Limb (tissue), 2 donors: ENCODE measurements around the gene TADA2A.

ENCODE experiments used
- DNase-seq, 2 donors: peaks; one replicate each; pipeline ENCODE4 v3.0.0-alpha.2; 2016; ENCODE audit errors: extremely low spot score in 2 of 2

The TADA2A gene

DNA sequence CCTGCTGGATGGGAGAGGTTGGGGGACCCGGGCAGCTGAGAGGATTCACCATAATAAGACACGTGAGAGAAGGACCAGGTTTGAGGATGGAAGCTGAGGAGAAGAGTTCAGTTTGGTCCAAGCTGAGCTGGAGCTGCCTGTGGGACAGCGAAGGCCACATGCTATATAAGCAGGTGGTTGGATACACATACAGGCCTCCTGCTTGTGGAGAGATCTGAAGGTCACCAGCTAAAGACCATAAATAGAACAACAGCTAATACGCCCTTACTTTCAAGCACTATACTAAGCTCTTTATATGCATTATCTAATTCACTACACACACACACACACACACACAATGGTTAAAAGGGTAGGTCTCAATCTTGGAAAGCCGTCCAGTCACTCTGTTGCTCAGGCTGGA lies 115.1 kb downstream of the TADA2A start:
- no peak for DNase-seq

DNA sequence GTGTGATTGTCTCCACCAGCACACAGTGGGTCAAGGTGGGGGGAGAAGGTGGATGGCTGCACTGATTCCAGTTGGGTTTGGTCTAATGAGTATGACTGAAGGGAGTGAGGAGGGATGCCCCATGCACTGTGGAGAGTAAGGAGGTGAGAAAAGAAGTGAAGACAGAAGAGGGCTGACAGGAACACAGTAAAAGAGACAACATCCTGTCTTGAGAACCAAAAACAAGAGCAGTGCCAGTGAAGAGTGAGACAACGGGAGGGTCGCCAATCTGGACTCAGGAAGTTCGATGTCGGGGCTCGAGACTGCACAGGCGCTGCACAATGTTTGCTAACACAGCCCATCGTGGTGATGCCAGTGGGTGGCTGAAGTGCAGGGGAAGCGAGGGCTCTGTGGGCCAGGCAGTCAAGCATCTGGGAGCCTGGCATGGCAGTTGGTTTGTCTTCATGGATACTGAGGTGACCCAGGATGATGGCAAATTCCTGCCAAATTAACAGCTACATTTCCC lies 117.1 kb downstream of the TADA2A start:
- DNase-seq = no peak

DNA sequence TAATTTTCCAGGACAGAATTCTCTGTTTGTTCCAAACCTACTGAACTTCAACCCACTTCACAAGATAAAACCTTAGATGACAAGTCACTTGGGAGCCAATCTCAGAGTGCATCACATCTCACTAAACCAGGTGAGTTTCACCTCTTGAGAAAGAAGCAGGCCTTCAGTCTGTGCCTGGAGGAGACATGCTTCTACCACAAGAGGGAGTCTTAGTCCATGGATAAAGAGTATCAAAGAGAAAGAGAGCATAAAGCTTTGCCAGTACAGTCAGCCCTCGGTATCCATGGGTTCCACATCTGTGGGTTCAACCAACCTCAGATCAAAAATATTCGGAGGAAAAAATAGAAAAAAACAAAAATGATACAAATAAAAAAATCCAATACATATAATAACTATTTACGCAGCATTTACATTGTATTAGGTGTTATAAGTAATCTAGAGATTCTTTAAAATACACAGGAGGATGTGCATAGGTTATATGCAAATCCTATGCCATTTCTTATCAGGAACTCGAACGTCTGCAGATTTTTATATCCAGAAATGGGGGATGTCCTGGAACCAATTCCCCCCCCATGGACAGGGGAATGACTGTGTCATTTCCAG lies 120.7 kb downstream of the TADA2A start:
- peak in 1 of 2 donors; percentile 74 for DNase-seq
